HG02623 (cell line): ENCODE data around the gene GPD1.

ENCODE experiments used
- ATAC-seq: cut with Tn5 transposase; IDR thresholded peaks from one replicate; pipeline ENCODE4 v1.9.1; 2021; ENCODE audit warnings: moderate library complexity; ENCODE audit not compliant: unreplicated experiment

The GPD1 gene

GRCh38 chr12:50103767-50104321, at the start of gene GPD1:
GPD1 (plus strand) TSS chr12:50104008; CDS start chr12:50104051, 43 bp downstream.
- ATAC-seq, result no peak

GRCh38 chr12:50055831-50056638, 47.8 kb upstream of the GPD1 start:
- ATAC-seq, result no peak

DNA sequence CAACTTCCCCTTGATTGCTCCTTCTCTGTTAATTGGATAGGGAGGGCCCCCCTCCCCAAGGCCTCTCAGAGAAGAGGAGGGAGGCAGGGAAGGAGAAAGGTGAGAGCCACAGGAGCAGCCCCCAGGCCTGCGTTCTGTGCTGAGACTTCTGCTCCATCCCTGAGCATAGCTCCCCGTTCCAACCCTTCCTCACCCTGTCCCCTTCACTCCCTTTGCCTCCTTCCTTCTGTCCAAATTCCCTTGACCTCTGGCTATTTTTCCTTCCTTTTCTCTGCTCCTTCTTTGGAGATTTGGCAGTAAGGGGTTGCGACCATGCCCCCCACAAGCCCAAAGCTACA, 47.2 kb upstream of the GPD1 start:
- ATAC-seq, result no peak

DNA sequence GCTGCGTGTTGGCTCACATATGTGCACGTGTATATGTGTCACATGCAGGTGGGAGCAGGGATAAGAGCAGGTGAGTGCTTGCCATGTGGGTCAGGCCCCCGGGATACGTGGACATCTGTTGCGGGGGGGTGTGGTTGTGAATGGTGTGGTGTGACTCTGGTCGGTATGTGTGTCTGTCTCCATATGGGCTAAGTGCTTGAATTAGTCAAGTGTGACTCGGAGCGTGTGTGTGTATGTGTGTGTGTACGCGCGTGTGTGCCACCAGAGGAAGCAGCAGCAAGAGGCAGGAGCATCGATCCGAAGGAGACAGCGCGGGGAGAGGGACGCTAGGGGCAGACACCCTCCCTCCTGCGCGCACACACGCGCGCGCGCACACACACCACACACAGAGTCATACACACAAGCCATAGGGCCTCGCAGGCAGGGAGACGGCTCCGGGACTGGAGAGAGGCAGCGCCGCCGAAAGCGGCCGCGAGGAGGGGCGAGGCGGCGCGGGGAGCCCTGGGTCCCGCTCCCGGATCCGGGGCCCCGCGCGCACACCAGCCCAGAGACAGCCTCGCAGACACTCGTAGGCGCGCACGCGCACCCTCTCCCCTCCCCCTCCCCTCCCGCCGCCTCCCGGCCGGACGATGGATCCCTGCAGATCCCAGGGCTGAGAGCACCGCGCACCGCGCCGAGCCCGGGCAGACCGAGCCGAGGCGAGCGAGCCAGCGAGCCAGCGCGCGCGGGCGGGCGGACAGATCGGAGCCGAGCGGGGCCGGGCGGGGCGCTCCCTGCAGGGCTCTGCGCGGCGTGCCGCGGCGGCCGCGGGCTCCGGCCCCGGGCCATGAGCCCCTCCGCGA, 46.6 kb upstream of the GPD1 start, which contains the start of gene ASIC1:
TSS of gene ASIC1 (plus strand) at position 597 of the 842 bp plus-strand sequence. CDS start 1,171 bp downstream, outside the sequence.
- ATAC-seq, result no peak

GRCh38 chr12:50057896-50058670, 45.7 kb upstream of the GPD1 start:
- ATAC-seq, result no peak

- no peak for ATAC-seq
Observed at GRCh38 chr12:50058743-50059312, 45.0 kb upstream of the GPD1 start.

- no peak for ATAC-seq
Observed at GRCh38 chr12:50059440-50060119, 44.2 kb upstream of the GPD1 start.

GRCh38 chr12:50060120-50060468, 43.7 kb upstream of the GPD1 start:
- no peak for ATAC-seq

GRCh38 chr12:50061171-50061570, 42.6 kb upstream of the GPD1 start:
- no peak for ATAC-seq

- no peak for ATAC-seq
Observed at GRCh38 chr12:50061946-50062686, 41.7 kb upstream of the GPD1 start.

GRCh38 chr12:50062728-50063460, 40.9 kb upstream of the GPD1 start:
- no peak for ATAC-seq

GRCh38 chr12:50065726-50066310, 38.0 kb upstream of the GPD1 start:
- ATAC-seq, result no peak

- no peak for ATAC-seq
Observed at GRCh38 chr12:50066402-50066801, 37.4 kb upstream of the GPD1 start.

GRCh38 chr12:50069069-50069468, 34.7 kb upstream of the GPD1 start:
- ATAC-seq, result no peak

- ATAC-seq, result no peak
Observed at GRCh38 chr12:50069539-50069938, 34.3 kb upstream of the GPD1 start.

DNA sequence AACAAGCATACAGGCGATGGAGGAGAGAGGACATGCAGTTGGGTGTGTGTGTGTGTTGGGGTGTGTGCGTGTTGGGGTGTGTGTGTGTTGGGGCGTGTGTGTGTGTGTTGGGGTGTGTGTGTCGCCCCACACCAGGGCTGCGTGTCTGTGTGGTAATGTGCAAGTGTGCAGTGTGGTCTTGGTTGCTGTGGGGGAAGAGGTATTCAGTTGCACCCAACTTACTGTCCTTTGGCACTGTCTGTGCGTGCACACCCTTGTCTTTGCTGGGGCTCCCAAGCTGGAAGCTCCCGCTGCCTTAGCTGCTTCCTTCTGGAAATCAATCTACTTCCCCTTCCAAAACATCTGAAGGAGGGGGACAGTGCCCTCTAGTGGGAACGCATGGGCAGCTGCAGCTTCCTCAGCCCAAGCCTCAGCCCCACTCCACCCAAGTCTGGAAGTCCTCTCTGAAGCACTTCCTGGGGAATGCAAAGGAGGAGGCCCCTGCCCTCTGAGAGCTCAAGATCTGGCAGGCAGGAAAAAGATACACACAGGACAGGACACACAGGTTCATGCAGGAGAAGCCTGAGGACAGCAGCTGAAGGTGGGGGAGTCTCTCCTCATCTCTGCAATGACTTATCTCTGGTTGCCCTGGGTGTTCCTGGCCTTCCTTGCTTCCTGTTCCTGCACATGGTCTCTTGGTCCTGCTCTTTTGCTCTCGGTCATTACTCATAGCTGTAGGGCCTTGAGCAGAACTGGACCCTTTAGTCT, 33.3 kb upstream of the GPD1 start:
- no peak for ATAC-seq

GRCh38 chr12:50072198-50072907, 31.5 kb upstream of the GPD1 start:
- no peak for ATAC-seq
